Fibroblast of mammary gland (primary cell): Measurements from ENCODE around the gene ABHD17C.

ENCODE experiments used
- DNase-seq: peaks from one replicate; pipeline ENCODE4 v3.0.0-alpha.2; 2010; ENCODE audit warnings: low read depth
- H3K4me3 ChIP-seq: 2 replicates; pipeline ENCODE4 v1.5.1; 2011; ENCODE audit warnings: low read depth, mild to moderate bottlenecking, low read length, moderate library complexity; ENCODE audit not compliant: control insufficient read depth
- TF ChIP-seq, protein P1 (sequence below): conservative IDR thresholded peaks from 2 replicates; pipeline ENCODE4 v1.5.1; 2011; ENCODE audit warnings: low read depth, low read length, inconsistent platforms; ENCODE audit not compliant: control insufficient read depth, insufficient read depth

ABHD17C gene

DNA sequence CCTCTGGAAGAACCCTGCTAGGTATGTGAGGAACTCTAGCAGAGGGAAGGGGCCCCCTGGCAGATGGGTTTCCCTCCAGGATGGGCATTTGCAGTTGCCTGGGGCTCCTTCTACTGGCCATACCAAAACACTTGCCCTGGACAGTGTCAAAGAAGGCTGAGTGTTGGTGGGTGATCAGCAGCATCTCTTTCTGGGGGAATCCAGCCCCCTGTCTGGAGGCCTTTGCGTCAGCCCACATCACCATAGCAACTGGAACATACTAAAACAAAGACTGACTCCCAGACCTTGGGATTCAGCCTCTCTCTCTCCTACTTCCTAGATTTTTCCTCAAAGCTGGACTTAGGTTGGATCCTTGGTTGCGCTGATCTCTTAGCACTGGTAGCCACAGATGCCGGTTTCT, 92.2 kb downstream of the ABHD17C start:
- H3K4me3 ChIP-seq: no peak overlapping the region
- no peak for DNase-seq
- TF ChIP-seq, protein P1, sequence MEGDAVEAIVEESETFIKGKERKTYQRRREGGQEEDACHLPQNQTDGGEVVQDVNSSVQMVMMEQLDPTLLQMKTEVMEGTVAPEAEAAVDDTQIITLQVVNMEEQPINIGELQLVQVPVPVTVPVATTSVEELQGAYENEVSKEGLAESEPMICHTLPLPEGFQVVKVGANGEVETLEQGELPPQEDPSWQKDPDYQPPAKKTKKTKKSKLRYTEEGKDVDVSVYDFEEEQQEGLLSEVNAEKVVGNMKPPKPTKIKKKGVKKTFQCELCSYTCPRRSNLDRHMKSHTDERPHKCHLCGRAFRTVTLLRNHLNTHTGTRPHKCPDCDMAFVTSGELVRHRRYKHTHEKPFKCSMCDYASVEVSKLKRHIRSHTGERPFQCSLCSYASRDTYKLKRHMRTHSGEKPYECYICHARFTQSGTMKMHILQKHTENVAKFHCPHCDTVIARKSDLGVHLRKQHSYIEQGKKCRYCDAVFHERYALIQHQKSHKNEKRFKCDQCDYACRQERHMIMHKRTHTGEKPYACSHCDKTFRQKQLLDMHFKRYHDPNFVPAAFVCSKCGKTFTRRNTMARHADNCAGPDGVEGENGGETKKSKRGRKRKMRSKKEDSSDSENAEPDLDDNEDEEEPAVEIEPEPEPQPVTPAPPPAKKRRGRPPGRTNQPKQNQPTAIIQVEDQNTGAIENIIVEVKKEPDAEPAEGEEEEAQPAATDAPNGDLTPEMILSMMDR: no peak

DNA sequence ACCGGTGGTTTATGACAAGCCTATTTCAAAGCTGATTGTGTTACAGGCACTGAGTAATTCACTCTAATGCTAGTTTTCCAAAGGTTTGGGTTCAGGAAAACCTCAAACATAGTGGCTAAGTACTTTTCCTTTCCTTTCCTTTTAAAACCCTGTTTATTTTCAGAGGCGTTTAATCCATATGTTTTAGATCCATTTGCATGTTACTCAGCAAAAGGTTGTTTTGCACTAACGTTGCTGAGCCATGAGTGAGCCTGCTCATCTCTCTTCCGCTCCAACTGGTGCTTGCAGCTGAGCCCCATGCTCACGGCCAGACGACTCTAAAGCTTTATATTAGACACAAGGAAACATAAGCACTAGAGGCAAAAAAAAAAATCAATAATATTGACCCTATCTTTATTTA, 93.4 kb downstream of the ABHD17C start:
- no peak overlapping the region for H3K4me3 ChIP-seq
- TF ChIP-seq, protein P1: no peak
- DNase-seq: no peak

DNA sequence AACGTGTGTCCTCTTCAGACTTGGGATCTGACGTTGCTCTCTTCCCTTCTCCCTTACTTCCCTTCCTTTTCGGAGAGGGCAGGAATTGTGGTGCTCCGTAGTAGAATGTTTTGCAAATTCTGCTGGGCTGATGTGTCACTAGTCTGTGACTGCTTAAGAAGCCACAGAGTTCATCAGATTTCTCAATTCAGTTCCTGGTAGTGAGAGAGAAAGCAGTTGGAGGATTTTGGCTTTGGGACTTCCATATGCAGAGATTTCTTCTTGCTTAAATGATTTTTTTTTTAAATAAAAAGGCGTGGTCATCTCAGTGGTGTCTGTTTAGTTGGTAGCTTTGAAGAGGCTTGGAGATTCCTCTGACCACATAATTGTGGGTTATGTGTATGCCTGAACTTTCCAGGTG, 94.2 kb downstream of the ABHD17C start:
- peak; percentile 47 for DNase-seq
- H3K4me3 ChIP-seq: no peak overlapping the region
- TF ChIP-seq, protein P1: no peak

DNA sequence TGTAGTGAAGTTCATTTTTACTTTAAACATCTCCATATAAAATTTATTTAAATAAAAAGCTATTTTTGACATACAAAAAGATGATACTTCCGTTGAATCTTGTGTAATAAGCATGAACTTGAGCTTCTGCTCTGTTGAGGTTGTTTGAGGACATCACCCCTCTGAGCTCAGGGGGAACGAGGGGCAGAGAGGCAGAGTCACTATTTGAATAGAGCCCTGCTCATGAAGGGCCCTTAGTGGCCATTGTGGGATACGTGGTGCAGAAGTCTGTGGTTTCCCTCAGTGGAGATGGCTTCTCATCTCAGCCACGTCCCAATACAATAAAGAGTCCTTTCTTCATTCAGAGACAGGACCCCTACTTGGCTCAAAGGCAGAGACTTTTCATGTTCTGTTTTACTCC, 94.7 kb downstream of the ABHD17C start:
- H3K4me3 ChIP-seq: no peak overlapping the region
- TF ChIP-seq, protein P1: no peak
- no peak for DNase-seq

DNA sequence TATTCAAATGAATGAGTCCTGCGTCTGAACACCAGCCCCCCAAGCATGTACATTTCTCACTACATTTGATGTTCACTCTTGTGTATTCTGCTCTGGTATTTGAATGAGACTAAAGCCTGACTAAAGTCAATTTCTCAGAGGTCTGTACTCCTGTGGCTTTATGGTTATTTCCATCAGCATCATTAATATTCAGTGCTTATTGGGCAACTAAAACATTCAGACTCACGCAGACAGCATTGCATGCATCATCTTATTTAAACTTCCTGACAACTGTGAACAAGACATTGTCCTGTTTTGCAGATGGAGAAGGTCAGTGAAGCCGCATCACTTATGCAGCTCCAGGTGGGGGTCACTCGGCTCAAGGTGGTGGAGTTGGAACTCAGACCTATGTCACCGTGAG, 95.1 kb downstream of the ABHD17C start:
- H3K4me3 ChIP-seq: no peak overlapping the region
- DNase-seq: no peak
- TF ChIP-seq, protein P1: no peak

DNA sequence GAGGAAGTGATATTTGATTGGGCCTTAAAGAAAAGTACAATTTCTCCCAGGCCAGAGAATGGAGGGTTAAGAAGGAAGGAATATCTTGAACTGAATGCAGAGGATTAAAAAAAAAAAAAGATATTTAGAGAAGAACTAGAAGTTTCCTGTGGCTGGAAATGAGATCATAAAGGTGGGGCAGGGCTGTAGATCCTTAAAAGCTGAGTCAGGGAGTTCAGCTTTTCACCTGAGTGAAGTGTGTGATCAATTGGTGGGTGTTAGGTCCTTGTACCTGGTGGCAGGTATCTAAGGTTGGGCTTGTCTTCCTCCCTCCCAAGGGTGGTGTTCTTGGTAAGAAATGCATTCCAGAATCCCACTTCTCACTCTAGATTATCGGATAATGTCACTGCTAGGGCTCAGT, 95.9 kb downstream of the ABHD17C start:
- no peak for DNase-seq
- H3K4me3 ChIP-seq: no peak overlapping the region
- TF ChIP-seq, protein P1: no peak

DNA sequence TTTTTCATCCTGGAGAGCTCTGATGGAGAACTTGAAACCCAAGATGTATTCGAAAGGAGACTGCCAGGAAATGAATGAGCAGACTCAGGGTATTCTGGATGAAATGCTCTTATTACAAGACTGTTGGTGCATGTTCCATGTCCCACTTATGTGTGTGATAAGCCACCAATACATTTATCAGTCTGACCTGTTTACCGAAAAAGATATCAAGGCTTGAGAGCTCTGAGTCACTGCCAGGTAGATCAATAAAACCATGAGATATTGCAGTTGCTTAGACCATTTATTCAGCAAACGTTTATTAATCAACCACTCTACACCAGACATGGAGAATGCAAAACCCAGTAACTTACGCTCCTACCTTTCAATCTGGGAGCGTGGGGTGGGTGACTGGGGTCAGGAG, 101.3 kb downstream of the ABHD17C start:
- TF ChIP-seq, protein P1: no peak
- H3K4me3 ChIP-seq: no peak overlapping the region
- no peak for DNase-seq
